CD4-positive, alpha-beta memory T cell (primary cell): ENCODE measurements around the gene NRXN3. TPM values are rescaled to one million over a fixed set of nuclear protein-coding genes. Genes with fewer than 3 reads are reported as not detected.

ENCODE experiments used
- CTCF ChIA-PET: fragments of 350-600 bp; sonication (Branson Sonifier 250); formaldehyde crosslinking; loops from one replicate; lab custom pipeline; 2021; ENCODE audit warnings: inconsistent platforms; ENCODE audit not compliant: partially characterized antibody; lab: Charles Lee
- POLR2A ChIA-PET: fragments of 350-600 bp; sonication (Branson Sonifier 250); formaldehyde crosslinking; loops from one replicate; lab custom pipeline; 2021; ENCODE audit not compliant: partially characterized antibody; lab: Charles Lee
- DNase-seq, 5 donors: peaks; one replicate each; pipeline versions ENCODE4 v3.0.0 to v3.0.0-alpha.2; 2020 to 2022; ENCODE audit warnings: mixed read lengths in 1 of 5
- H3K27ac ChIP-seq: one replicate; pipeline ENCODE4 v1.7.0; 2013; ENCODE audit warnings: low read depth, low read length
- H3K27me3 ChIP-seq: 2 replicates; pipeline ENCODE4 v1.7.0; 2013; ENCODE audit warnings: mild to moderate bottlenecking, low read length, moderate library complexity; ENCODE audit not compliant: insufficient read depth
- H3K36me3 ChIP-seq: 2 replicates; pipeline ENCODE4 v1.7.0; 2013; ENCODE audit warnings: mild to moderate bottlenecking, low read length, moderate library complexity; ENCODE audit not compliant: insufficient read depth
- H3K4me1 ChIP-seq: 2 replicates; pipeline ENCODE4 v1.7.0; 2013; ENCODE audit warnings: mild to moderate bottlenecking, low read length, moderate library complexity; ENCODE audit not compliant: insufficient read depth
- H3K4me3 ChIP-seq, 2 donors: one replicate each; pipeline ENCODE4 v1.7.0; 2013; ENCODE audit warnings: low read length in 2 of 2, mild to moderate bottlenecking in 1 of 2
- H3K9me3 ChIP-seq, 2 donors: one replicate each; pipeline ENCODE4 v1.7.0; 2013; ENCODE audit warnings: low read length in 2 of 2, control low read depth in 1 of 2; ENCODE audit not compliant: control insufficient read depth in 1 of 2
- H3K27ac Mint-ChIP-seq, 7 donors: one replicate each; pipeline ENCODE4 v1.8.0; 2020 to 2021; ENCODE audit warnings: mixed read lengths in 7 of 7, mild to moderate bottlenecking in 6 of 7, inconsistent platforms in 3 of 7, moderate library complexity in 3 of 7
- H3K27me3 Mint-ChIP-seq, 2 donors: one replicate each; pipeline ENCODE4 v1.8.0; 2020 to 2021; ENCODE audit warnings: mixed read lengths in 2 of 2
- H3K36me3 Mint-ChIP-seq, 2 donors: one replicate each; pipeline ENCODE4 v1.8.0; 2020 to 2021; ENCODE audit warnings: mixed read lengths in 2 of 2, inconsistent platforms in 1 of 2, mild to moderate bottlenecking in 1 of 2
- H3K4me1 Mint-ChIP-seq, 4 donors: one replicate each; pipeline ENCODE4 v1.8.0; 2020 to 2021; ENCODE audit warnings: mixed read lengths in 4 of 4, mild to moderate bottlenecking in 1 of 4
- H3K4me3 Mint-ChIP-seq, 8 donors: one replicate each; pipeline ENCODE4 v1.8.0; 2020 to 2021; ENCODE audit warnings: mixed read lengths in 8 of 8, mild to moderate bottlenecking in 7 of 8, moderate library complexity in 6 of 8, inconsistent platforms in 3 of 8
- H3K9me3 Mint-ChIP-seq, 8 donors: one replicate each; pipeline ENCODE4 v1.8.0; 2020 to 2021; ENCODE audit warnings: mixed read lengths in 8 of 8, mild to moderate bottlenecking in 5 of 8, inconsistent platforms in 3 of 8, moderate library complexity in 1 of 8
- intact Hi-C: fragments of 100-400 bp; cut with micrococcal nuclease; formaldehyde crosslinking; loops from one replicate; pipeline ENCODE4 v1.15.1; 2023
- polyA plus RNA-seq, 2 donors: library from polyadenylated mRNA; unstranded; fragments of 300-500 nt; fragmentation: Illumina TruSeq; gene quantifications; one replicate each; pipeline ENCODE4 v1.2.3, GENCODE V29; 2021
- total RNA-seq, 2 experiments: library from RNA; stranded (reverse); gene quantifications; one replicate each; pipeline ENCODE4 v1.2.3, GENCODE V29; 2021

The NRXN3 gene
- total and polyA plus RNA-seq, 4 experiments from 2014 or later: not detected

DNA sequence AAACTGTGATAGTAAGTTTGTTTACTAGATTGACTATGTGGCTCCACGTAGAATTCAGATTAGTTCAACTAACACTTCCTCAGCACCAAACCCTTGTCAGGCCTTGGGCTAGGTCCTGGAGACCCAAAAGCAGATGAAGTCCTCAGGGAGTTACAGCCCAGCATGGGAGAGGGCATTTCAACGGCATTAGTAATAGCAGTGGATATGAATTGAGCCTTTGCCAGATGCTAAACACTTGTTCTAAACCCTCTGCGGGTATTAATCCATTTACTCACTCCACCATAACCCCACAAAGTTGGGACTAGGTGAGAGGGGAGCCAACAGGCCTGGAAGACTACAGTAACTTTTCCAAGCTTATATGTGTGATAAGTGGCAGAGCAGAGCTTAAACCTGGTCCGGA lies 1326.5 kb downstream of the NRXN3 start:
- Mint-ChIP-seq H3K4me1 (no peaks in the 10 kb centered on the region), H3K36me3 (no peaks in the 10 kb centered on the region), H3K27me3 (no peaks in the 10 kb centered on the region), H3K4me3 (no peak overlapping the region), H3K9me3 (peaks cover 0 to 10% (median 0%) of the 10 kb centered on the region in 8 donors), H3K27ac (no peak overlapping the region)
- Histone ChIP-seq H3K4me3 (no peak overlapping the region), H3K36me3 (no peaks in the 10 kb centered on the region), H3K9me3 (no peaks in the 10 kb centered on the region), H3K4me1 (no peaks in the 10 kb centered on the region), H3K27me3 (no peaks in the 10 kb centered on the region), H3K27ac (no peak overlapping the region)
- no peak for DNase-seq
- intact Hi-C loops: no loop called here
- ChIA-PET CTCF (no interaction called here), POLR2A (no interaction called here)

GRCh38 chr14:79500489-79500888 lies 1330.3 kb downstream of the NRXN3 start:
- no peaks in the 10 kb centered on the region for H3K9me3 ChIP-seq
- Mint-ChIP-seq H3K27ac (no peak overlapping the region), H3K4me3 (no peak overlapping the region), H3K36me3 (no peaks in the 10 kb centered on the region), H3K4me1 (no peaks in the 10 kb centered on the region), H3K27me3 (no peaks in the 10 kb centered on the region), H3K9me3 (peaks cover 0 to 6% (median 0%) of the 10 kb centered on the region in 8 donors)
- H3K36me3 ChIP-seq: no peaks in the 10 kb centered on the region
- POLR2A ChIA-PET: no interaction called here
- H3K27ac ChIP-seq: no peak overlapping the region
- no peak for DNase-seq
- H3K27me3 ChIP-seq: no peaks in the 10 kb centered on the region
- intact Hi-C loops: no loop called here
- H3K4me1 ChIP-seq: no peaks in the 10 kb centered on the region
- CTCF ChIA-PET: no interaction called here
- H3K4me3 ChIP-seq: no peak overlapping the region

- Mint-ChIP-seq H3K27ac (no peak overlapping the region), H3K4me3 (no peak overlapping the region), H3K4me1 (no peaks in the 10 kb centered on the region), H3K9me3 (peaks cover 0 to 9% (median 0%) of the 10 kb centered on the region in 8 donors), H3K36me3 (no peaks in the 10 kb centered on the region), H3K27me3 (no peaks in the 10 kb centered on the region)
- H3K4me3 ChIP-seq: no peak overlapping the region
- POLR2A ChIA-PET: no interaction called here
- H3K36me3 ChIP-seq: no peaks in the 10 kb centered on the region
- no peaks in the 10 kb centered on the region for H3K9me3 ChIP-seq
- intact Hi-C loops: no loop called here
- no peaks in the 10 kb centered on the region for H3K4me1 ChIP-seq
- no peaks in the 10 kb centered on the region for H3K27me3 ChIP-seq
- H3K27ac ChIP-seq: no peak overlapping the region
- CTCF ChIA-PET: no interaction called here
- DNase-seq: no peak
These were observed 1332.1 kb downstream of the NRXN3 start for GRCh38 chr14:79502136-79502750.

DNA sequence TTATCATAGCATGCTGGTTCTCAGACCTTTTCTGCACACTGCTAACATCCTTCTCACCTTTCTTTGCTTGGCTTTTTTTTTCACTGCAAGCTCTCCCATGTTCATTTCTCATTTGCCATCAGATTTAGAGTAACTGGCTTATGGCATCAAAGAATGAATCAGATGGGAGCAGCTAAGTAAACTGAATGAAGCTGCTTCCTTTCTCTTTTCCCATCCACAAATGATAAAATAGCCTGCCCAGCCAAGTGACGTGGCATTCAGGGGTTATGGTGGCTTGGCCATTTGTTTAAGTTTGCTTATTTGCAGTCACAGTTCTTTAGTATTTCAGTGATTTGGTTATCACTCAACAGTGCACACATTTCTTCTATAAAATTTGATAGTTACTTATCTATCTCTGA lies 1332.6 kb downstream of the NRXN3 start:
- H3K27me3 Mint-ChIP-seq: no peaks in the 10 kb centered on the region
- intact Hi-C loops: no loop called here

GRCh38 chr14:79510659-79511058 lies 1340.5 kb downstream of the NRXN3 start:
- Mint-ChIP-seq H3K4me1 (no peaks in the 10 kb centered on the region), H3K36me3 (no peaks in the 10 kb centered on the region), H3K27ac (no peak overlapping the region), H3K4me3 (no peak overlapping the region), H3K9me3 (peaks cover 0 to 6% (median 2%) of the 10 kb centered on the region in 8 donors), H3K27me3 (no peaks in the 10 kb centered on the region)
- H3K36me3 ChIP-seq: no peaks in the 10 kb centered on the region
- no peaks in the 10 kb centered on the region for H3K27me3 ChIP-seq
- DNase-seq: no peak
- CTCF ChIA-PET: no interaction called here
- H3K27ac ChIP-seq: no peak overlapping the region
- H3K9me3 ChIP-seq: no peaks in the 10 kb centered on the region
- H3K4me1 ChIP-seq: no peaks in the 10 kb centered on the region
- no peak overlapping the region for H3K4me3 ChIP-seq
- POLR2A ChIA-PET: no interaction called here
- intact Hi-C loops: no loop called here

More for the DNA sequence above, 1332.6 kb downstream of the NRXN3 start:
- no peaks in the 10 kb centered on the region for H3K4me1 ChIP-seq
- no peaks in the 10 kb centered on the region for H3K36me3 ChIP-seq
- DNase-seq: no peak
- H3K9me3 Mint-ChIP-seq: peaks cover 0 to 9% (median under 1%) of the 10 kb centered on the region in 8 donors
- H3K4me3 Mint-ChIP-seq: no peak overlapping the region
- no peaks in the 10 kb centered on the region for H3K36me3 Mint-ChIP-seq
- no peak overlapping the region for H3K4me3 ChIP-seq
- CTCF ChIA-PET: no interaction called here
- POLR2A ChIA-PET: no interaction called here
- H3K27ac ChIP-seq: no peak overlapping the region
- no peaks in the 10 kb centered on the region for H3K4me1 Mint-ChIP-seq
- no peaks in the 10 kb centered on the region for H3K9me3 ChIP-seq
- no peaks in the 10 kb centered on the region for H3K27me3 ChIP-seq
- H3K27ac Mint-ChIP-seq: no peak overlapping the region

DNA sequence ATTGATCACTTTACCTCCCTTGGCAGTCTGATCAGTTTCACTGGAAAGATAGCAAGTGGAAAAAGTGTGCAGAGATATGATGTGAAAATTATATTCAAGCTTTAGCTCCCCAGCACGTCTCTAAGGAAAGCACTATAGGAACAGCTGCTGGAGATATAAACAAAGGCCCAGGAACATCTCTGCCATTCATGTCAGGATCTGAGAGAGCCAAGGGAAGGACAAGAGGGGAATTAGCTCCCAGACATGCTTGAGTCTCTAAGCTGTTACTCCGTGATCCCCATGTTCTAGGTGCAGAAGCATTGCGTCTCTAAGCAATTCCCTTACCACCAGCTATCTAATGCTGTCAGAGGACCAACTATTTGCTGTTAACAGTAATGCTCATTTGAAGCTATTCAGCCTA lies 1341.0 kb downstream of the NRXN3 start:
- no peaks in the 10 kb centered on the region for H3K4me1 ChIP-seq
- no peak overlapping the region for H3K27ac Mint-ChIP-seq
- H3K4me3 ChIP-seq: no peak overlapping the region
- H3K4me3 Mint-ChIP-seq: no peak overlapping the region
- intact Hi-C loops: no loop called here
- no peaks in the 10 kb centered on the region for H3K9me3 ChIP-seq
- peaks cover 0 to 4% (median under 1%) of the 10 kb centered on the region in 8 donors for H3K9me3 Mint-ChIP-seq
- H3K4me1 Mint-ChIP-seq: no peaks in the 10 kb centered on the region
- H3K27ac ChIP-seq: no peak overlapping the region
- no peak for DNase-seq
- H3K36me3 ChIP-seq: no peaks in the 10 kb centered on the region
- H3K27me3 Mint-ChIP-seq: no peaks in the 10 kb centered on the region
- H3K27me3 ChIP-seq: no peaks in the 10 kb centered on the region
- no peaks in the 10 kb centered on the region for H3K36me3 Mint-ChIP-seq
- CTCF ChIA-PET: no interaction called here
- POLR2A ChIA-PET: no interaction called here

GRCh38 chr14:79513446-79513845 lies 1343.3 kb downstream of the NRXN3 start:
- ChIA-PET CTCF (no interaction called here), POLR2A (no interaction called here)
- no peak overlapping the region for H3K4me3 Mint-ChIP-seq
- Histone ChIP-seq H3K36me3 (no peaks in the 10 kb centered on the region), H3K4me1 (no peaks in the 10 kb centered on the region), H3K27me3 (no peaks in the 10 kb centered on the region), H3K9me3 (no peaks in the 10 kb centered on the region), H3K27ac (no peak overlapping the region), H3K4me3 (no peak overlapping the region)
- DNase-seq: no peak
- no peaks in the 10 kb centered on the region for H3K4me1 Mint-ChIP-seq
- no peaks in the 10 kb centered on the region for H3K27me3 Mint-ChIP-seq
- H3K9me3 Mint-ChIP-seq: peaks cover 0 to 3% (median 0%) of the 10 kb centered on the region in 8 donors
- no peaks in the 10 kb centered on the region for H3K36me3 Mint-ChIP-seq
- intact Hi-C loops: no loop called here
- no peak overlapping the region for H3K27ac Mint-ChIP-seq
